ENCODE results near the gene FAM24B.
"Not testable (repeated sequence)": the region's sequence is repeated elsewhere in the genome, so short reads cannot be mapped to it uniquely, and the experiment has no call there.

Gene FAM24B

GRCh38 chr10:122879339-122880273 lies at the start of gene FAM24B:
Gene FAM24B (minus strand): TSS chr10:122879581. CDS start chr10:122850515, 29,066 bp downstream.
- peak; percentile 95 for DNase-seq

- no peak for DNase-seq
Observed at GRCh38 chr10:122915700-122916099, 36.3 kb upstream of the FAM24B start.

GRCh38 chr10:122911889-122912484 lies 32.6 kb upstream of the FAM24B start:
- peak; percentile 79 for DNase-seq

GRCh38 chr10:122910310-122910709 lies 30.9 kb upstream of the FAM24B start, which contains the start of gene FAM24A:
Gene FAM24A (plus strand): TSS chr10:122910610. CDS start chr10:122911635, 1,025 bp downstream.
- no peak for DNase-seq

GRCh38 chr10:122903861-122904260 lies 24.5 kb upstream of the FAM24B start:
- DNase-seq = not testable (repeated sequence)

GRCh38 chr10:122894261-122894944 lies 15.0 kb upstream of the FAM24B start:
- DNase-seq = no peak

- no peak for DNase-seq
Observed at GRCh38 chr10:122884166-122884565, 4.8 kb upstream of the FAM24B start.

GRCh38 chr10:122882766-122883165 lies 3.4 kb upstream of the FAM24B start:
- DNase-seq = no peak

- no peak for DNase-seq
Observed at GRCh38 chr10:122878799-122879338, 512 bp downstream of the FAM24B start.

- no peak for DNase-seq
Observed at GRCh38 chr10:122877264-122877663, 2.1 kb downstream of the FAM24B start.

- DNase-seq = no peak
Observed at GRCh38 chr10:122876467-122876855, 2.9 kb downstream of the FAM24B start.

GRCh38 chr10:122875843-122876466 lies 3.4 kb downstream of the FAM24B start:
- DNase-seq = no peak

GRCh38 chr10:122871947-122872346 lies 7.4 kb downstream of the FAM24B start:
- DNase-seq = not testable (repeated sequence)

GRCh38 chr10:122868768-122869167 lies 10.6 kb downstream of the FAM24B start:
- not testable (repeated sequence) for DNase-seq

- not testable (repeated sequence) for DNase-seq
Observed at GRCh38 chr10:122866757-122867482, 12.5 kb downstream of the FAM24B start.

GRCh38 chr10:122864901-122865300 lies 14.5 kb downstream of the FAM24B start:
- DNase-seq = no peak

GRCh38 chr10:122864194-122864592 lies 15.2 kb downstream of the FAM24B start:
- no peak for DNase-seq

GRCh38 chr10:122863216-122864193 lies 15.9 kb downstream of the FAM24B start:
- no peak for DNase-seq

GRCh38 chr10:122861711-122862161 lies 17.6 kb downstream of the FAM24B start:
- DNase-seq = no peak

GRCh38 chr10:122859527-122859926 lies 19.9 kb downstream of the FAM24B start:
- DNase-seq = no peak

Measured in activated CD8-positive, alpha-beta memory T cell treated with anti-CD3 and anti-CD28 coated beads for 24 hours (primary cell).